KMS-11 (cell line): ENCODE data around the gene AGBL3.

ENCODE experiments used
- H2AFZ ChIP-seq: fragments of 200-600 bp; sonication (generic); 2 replicates; pipeline ENCODE4 v1.6.1; 2016; ENCODE audit warnings: antibody characterized with exemption, mixed run types, low read depth
- H3K27ac ChIP-seq: fragments of 200-600 bp; sonication (generic); 2 replicates; pipeline ENCODE4 v1.6.1; 2016; ENCODE audit warnings: mild to moderate bottlenecking, mixed run types
- H3K27me3 ChIP-seq: fragments of 200-600 bp; sonication (generic); 2 replicates; pipeline ENCODE4 v1.6.1; 2017; ENCODE audit warnings: mild to moderate bottlenecking, low read depth, mixed run types, moderate library complexity; ENCODE audit not compliant: insufficient read depth
- H3K36me3 ChIP-seq: fragments of 200-600 bp; sonication (generic); 2 replicates; pipeline ENCODE4 v1.6.1; 2017; ENCODE audit warnings: mild to moderate bottlenecking, mixed run types; ENCODE audit not compliant: insufficient read depth
- H3K4me1 ChIP-seq: fragments of 200-600 bp; sonication (generic); 2 replicates; pipeline ENCODE4 v1.6.1; 2016; ENCODE audit warnings: mild to moderate bottlenecking, low read depth, mixed run types; ENCODE audit not compliant: poor library complexity, severe bottlenecking
- H3K4me2 ChIP-seq: fragments of 200-600 bp; sonication (generic); 2 replicates; pipeline ENCODE4 v1.7.0; 2016; ENCODE audit warnings: mild to moderate bottlenecking, mixed run types
- H3K4me3 ChIP-seq: fragments of 200-600 bp; sonication (generic); IDR thresholded peaks from 2 replicates; pipeline ENCODE4 v1.6.1; 2017; ENCODE audit warnings: low read depth, low read length, mixed read lengths; ENCODE audit not compliant: insufficient read depth
- H3K79me2 ChIP-seq: fragments of 200-600 bp; sonication (generic); 2 replicates; pipeline ENCODE4 v1.6.1; 2016; ENCODE audit warnings: low read depth, mixed run types; ENCODE audit not compliant: insufficient read depth
- H3K9ac ChIP-seq: fragments of 200-600 bp; sonication (generic); 2 replicates; pipeline ENCODE4 v1.6.1; 2016; ENCODE audit warnings: mild to moderate bottlenecking, mixed run types
- H4K20me1 ChIP-seq: fragments of 200-600 bp; sonication (generic); 2 replicates; pipeline ENCODE4 v1.6.1; 2016; ENCODE audit warnings: mild to moderate bottlenecking, mixed run types; ENCODE audit not compliant: insufficient read depth
- CTCF ChIP-seq: fragments of 200-600 bp; sonication (generic); conservative IDR thresholded peaks from 2 replicates; pipeline ENCODE4 v1.6.1; 2017; ENCODE audit warnings: low read depth, mild to moderate bottlenecking, antibody characterized with exemption, low read length, moderate library complexity, mixed read lengths

Gene AGBL3

GRCh38 chr7:134948246-134948645 lies 38.1 kb upstream of the AGBL3 start:
- no peak for TF ChIP-seq CTCF
- Histone ChIP-seq H3K4me2 (no peak overlapping the region), H3K9ac (no peak overlapping the region), H3K27ac (no peak overlapping the region), H3K36me3 (no peaks in the 10 kb centered on the region), H3K27me3 (no peaks in the 10 kb centered on the region), H4K20me1 (no peaks in the 10 kb centered on the region), H2AFZ (no peak overlapping the region), H3K4me3 (no peak overlapping the region), H3K4me1 (no peaks in the 10 kb centered on the region), H3K79me2 (no peaks in the 10 kb centered on the region)

- Histone ChIP-seq H3K36me3 (no peaks in the 10 kb centered on the region), H3K27me3 (no peaks in the 10 kb centered on the region), H3K4me1 (peaks cover 2% of the 10 kb centered on the region), H3K9ac (no peak overlapping the region), H3K4me3 (no peak overlapping the region), H2AFZ (no peak overlapping the region), H3K4me2 (no peak overlapping the region), H4K20me1 (no peaks in the 10 kb centered on the region), H3K27ac (no peak overlapping the region), H3K79me2 (no peaks in the 10 kb centered on the region)
- TF ChIP-seq CTCF, result no peak
Measured at GRCh38 chr7:134948736-134949135, 37.6 kb upstream of the AGBL3 start.

GRCh38 chr7:134949171-134949570 lies 37.1 kb upstream of the AGBL3 start:
- H4K20me1 ChIP-seq, result no peaks in the 10 kb centered on the region
- no peak overlapping the region for H3K4me2 ChIP-seq
- TF ChIP-seq CTCF, result no peak
- peaks cover 7% of the 10 kb centered on the region for H3K4me1 ChIP-seq
- no peaks in the 10 kb centered on the region for H3K79me2 ChIP-seq
- H2AFZ ChIP-seq, result no peak overlapping the region
- H3K27me3 ChIP-seq, result no peaks in the 10 kb centered on the region
- no peak overlapping the region for H3K9ac ChIP-seq
- no peaks in the 10 kb centered on the region for H3K36me3 ChIP-seq
- H3K4me3 ChIP-seq, result no peak overlapping the region
- no peak overlapping the region for H3K27ac ChIP-seq

GRCh38 chr7:134954197-134955082 lies 31.9 kb upstream of the AGBL3 start:
- Histone ChIP-seq H3K4me1 (peaks cover 21% of the 10 kb centered on the region), H3K4me3 (no peak overlapping the region), H3K79me2 (no peaks in the 10 kb centered on the region), H4K20me1 (no peaks in the 10 kb centered on the region), H3K4me2 (peak overlapping the region; percentile 90), H2AFZ (peak overlapping the region; percentile 95), H3K9ac (peak overlapping the region; percentile 55; the same call in 1 of the 2 replicates), H3K27ac (peak overlapping the region; percentile 68), H3K36me3 (no peaks in the 10 kb centered on the region), H3K27me3 (no peaks in the 10 kb centered on the region)
- TF ChIP-seq CTCF, result peak; percentile 90
